Measurements from ENCODE around the gene PAIP2.
"Not testable (repeated sequence)": the region's sequence is repeated elsewhere in the genome, so short reads cannot be mapped to it uniquely, and the experiment has no call there.

Gene PAIP2

DNA sequence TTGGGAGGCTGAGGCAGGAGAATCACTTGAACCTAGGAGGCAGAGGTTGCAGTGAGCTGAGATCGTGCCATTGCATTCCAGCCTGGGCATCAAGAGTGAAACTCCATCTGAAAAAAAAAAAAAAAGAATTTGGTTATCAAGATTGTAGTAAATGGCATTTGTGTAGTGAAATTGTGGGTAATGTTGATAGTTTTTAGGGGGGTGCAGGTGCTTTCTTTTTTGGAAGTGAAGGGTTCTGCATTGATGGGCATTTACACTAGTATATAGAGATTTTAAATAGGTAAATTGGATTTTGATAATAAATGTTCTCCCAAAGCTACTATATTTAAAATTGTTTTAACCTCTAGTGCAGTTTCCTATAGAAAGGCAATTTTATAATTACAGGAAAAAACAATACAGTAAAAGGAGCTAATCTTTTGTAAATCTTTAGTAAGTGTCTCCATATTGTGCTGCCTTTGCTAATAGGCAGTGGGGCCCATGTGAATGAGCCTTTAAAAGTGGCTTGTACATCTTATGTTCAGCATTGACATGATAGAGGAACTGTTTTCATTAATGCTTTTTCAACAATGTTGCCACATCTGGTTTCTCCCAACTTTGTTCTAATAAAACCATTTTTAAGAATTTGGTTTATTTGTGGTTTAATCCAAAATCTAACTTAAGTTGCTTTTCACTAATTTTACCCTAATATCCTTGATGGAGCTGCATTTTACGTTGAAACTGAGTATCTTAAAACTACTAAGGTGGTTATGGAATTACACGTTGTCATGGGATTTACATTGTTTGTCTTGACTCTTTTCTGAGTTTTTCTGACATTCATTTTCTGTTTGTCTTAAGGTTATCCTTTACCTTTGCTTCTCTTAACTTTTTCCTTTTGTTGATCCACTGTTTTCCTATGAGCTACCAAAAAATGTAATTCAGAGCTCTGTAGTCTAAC, 37.0 kb upstream of the PAIP2 start:
- H3K4me3 ChIP-seq (ENCODE audit: low read depth, low read length) = no peak overlapping the region
- TF ChIP-seq, protein P1, sequence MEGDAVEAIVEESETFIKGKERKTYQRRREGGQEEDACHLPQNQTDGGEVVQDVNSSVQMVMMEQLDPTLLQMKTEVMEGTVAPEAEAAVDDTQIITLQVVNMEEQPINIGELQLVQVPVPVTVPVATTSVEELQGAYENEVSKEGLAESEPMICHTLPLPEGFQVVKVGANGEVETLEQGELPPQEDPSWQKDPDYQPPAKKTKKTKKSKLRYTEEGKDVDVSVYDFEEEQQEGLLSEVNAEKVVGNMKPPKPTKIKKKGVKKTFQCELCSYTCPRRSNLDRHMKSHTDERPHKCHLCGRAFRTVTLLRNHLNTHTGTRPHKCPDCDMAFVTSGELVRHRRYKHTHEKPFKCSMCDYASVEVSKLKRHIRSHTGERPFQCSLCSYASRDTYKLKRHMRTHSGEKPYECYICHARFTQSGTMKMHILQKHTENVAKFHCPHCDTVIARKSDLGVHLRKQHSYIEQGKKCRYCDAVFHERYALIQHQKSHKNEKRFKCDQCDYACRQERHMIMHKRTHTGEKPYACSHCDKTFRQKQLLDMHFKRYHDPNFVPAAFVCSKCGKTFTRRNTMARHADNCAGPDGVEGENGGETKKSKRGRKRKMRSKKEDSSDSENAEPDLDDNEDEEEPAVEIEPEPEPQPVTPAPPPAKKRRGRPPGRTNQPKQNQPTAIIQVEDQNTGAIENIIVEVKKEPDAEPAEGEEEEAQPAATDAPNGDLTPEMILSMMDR (IDR thresholded peaks at IDR 0.05; ENCODE audit: control insufficient read depth, extremely low read depth, insufficient read depth) = no peak
- DNase-seq (ENCODE audit: low read depth) = no peak

DNA sequence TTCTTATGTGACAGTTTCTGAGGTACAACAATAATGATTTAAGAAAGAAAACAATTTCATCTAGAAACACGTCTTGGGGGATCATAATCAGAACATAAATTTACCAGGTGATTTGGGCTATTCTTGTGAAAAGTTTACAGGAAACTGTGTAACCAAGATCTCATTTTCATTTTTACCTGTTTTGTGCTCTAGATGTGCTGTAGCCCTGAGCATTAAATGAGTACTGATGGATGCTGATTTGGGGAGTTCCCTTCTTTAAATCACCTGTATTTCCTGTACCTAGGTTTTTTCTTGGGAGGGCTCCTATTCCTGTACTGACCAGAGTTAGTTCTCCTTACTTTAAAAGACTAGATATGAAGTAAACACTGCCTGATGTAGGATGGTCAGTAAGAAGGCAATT, 35.5 kb upstream of the PAIP2 start:
- TF ChIP-seq, protein P1 (IDR thresholded peaks at IDR 0.05; ENCODE audit: control insufficient read depth, extremely low read depth, insufficient read depth) = no peak
- DNase-seq (ENCODE audit: low read depth) = no peak
- no peak overlapping the region for H3K4me3 ChIP-seq (ENCODE audit: low read depth, low read length)

DNA sequence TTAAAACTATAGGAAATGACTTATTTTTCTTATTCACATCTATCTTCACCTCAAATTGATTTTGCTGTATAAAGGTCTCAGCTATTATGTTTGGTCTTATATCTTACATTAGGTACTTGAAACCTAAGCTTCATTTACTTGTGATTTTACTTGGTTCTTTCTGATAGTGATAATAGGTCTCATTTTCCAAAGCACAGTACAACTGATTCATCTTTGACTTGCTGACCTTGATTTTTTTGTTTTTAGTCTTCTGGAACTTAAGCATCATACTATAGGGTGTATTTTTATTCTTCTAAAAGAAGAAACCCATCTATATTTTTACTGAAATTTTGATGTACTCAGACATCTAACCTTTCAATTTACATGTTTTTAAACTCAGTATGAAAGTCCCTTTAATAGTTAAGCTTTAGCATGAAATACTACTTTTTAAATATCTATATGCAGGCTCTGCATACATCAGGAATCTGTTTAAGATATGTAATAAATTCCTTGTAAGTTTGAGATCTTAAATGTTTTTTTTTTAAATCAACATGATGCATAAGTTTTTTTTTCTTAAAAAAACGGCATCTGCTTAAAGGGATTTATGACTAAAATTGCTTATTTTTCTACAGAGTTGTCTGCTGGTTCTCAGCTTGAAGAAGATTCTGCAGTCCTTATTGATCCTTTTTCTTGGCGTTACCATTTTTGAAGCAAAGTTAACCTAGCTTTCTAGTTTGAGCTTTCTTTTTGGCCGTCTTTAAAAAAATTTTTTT, 34.9 kb upstream of the PAIP2 start:
- TF ChIP-seq, protein P1 (IDR thresholded peaks at IDR 0.05; ENCODE audit: control insufficient read depth, extremely low read depth, insufficient read depth) = no peak
- no peak for DNase-seq (ENCODE audit: low read depth)
- no peak overlapping the region for H3K4me3 ChIP-seq (ENCODE audit: low read depth, low read length)

DNA sequence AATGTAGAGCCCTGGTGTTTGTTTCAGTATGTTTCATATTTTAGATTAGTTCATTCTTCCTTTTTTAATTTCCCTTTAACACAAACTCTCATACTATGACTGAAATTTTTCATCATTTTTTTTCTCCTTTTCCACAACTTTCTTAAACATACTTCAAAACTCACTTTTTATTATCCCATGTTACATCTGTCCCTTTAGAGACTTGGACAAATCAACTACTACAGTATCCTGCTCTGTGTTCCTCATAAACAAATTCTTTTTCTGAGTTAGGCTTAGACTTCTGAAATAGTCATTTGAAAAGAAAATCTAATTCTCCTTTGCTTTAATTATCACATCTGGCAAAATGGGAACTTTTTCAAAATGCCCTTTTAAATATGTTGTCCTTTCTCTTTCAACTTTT, 32.9 kb upstream of the PAIP2 start:
- no peak overlapping the region for H3K4me3 ChIP-seq (ENCODE audit: low read depth, low read length)
- TF ChIP-seq, protein P1 (IDR thresholded peaks at IDR 0.05; ENCODE audit: control insufficient read depth, extremely low read depth, insufficient read depth) = no peak
- DNase-seq (ENCODE audit: low read depth) = no peak

DNA sequence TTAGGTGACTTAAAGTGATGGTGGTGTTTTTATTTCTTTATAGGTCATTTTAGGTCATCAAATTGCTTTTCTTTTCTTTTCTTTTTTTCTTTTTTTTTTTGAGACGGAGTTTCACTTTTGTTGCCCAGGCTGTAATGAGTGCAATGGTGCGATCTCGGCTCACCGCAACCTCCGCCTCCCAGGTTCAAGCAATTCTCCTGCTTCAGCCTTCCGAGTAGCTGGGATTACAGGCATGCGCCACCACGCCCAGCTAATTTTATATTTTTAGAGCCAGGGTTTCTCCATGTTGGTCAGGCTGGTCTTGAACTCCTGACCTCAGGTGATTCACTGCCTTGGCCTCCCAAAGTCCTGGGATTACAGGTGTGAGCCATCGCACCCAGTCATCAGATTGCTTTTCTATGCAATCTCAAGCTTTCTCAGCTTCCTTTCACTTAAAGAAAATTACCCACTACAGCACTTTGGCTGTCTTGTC, 30.9 kb upstream of the PAIP2 start:
- DNase-seq (ENCODE audit: low read depth); H3K4me3 ChIP-seq (ENCODE audit: low read depth, low read length): not testable (repeated sequence)

DNA sequence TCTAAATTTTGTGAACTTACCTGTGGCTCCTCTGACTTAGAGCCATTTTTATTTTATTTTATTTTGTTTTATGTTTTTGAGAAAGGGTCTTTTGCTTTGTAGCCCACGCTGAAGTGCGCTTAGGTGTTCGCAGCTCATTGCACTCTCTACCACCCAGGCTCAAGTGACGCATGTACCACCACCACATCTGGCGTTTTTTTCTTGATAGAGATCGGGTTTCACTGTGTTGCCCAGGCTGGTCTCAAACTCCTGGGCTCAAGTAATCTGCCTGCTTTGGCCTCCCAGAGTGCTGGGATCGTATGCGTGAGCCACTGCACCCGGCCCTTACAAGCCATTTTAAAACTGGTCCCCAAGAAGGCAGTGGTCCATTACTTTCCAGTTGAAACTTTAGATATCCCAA, 29.6 kb upstream of the PAIP2 start:
- DNase-seq (ENCODE audit: low read depth) = no peak
- TF ChIP-seq, protein P1 (IDR thresholded peaks at IDR 0.05; ENCODE audit: control insufficient read depth, extremely low read depth, insufficient read depth) = no peak
- no peak overlapping the region for H3K4me3 ChIP-seq (ENCODE audit: low read depth, low read length)

DNA sequence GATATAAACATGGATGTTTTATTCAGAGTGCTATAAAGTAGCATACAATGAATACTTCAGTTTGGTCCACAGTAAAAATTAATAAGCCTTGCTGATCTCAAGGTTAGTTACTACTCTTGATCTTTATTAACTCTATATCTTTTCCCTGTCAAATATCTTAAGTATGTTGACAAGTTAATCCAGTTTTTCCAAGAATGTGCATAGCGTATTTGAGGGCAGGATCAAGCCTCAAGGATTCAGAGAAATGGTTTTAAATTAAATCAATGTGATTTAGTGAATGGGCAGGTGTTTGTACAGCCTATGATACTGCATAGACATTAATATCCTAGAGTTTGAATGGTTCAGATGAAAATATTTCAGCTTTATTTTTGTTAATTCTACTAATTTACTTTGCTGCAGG, 27.4 kb upstream of the PAIP2 start:
- DNase-seq (ENCODE audit: low read depth) = no peak
- TF ChIP-seq, protein P1 (IDR thresholded peaks at IDR 0.05; ENCODE audit: control insufficient read depth, extremely low read depth, insufficient read depth) = no peak
- no peak overlapping the region for H3K4me3 ChIP-seq (ENCODE audit: low read depth, low read length)

Measured in LNCaP clone FGC (cell line).